PFSK-1 (cell line): ENCODE data around the gene ZC3H13.

Experiments used
- FOXP2 ChIP-seq: optimal IDR thresholded peaks from 2 replicates; pipeline ENCODE3; 2011; ENCODE audit warnings: borderline replicate concordance, control low read depth, inconsistent platforms; ENCODE audit not compliant: insufficient read depth; ENCODE audit errors: extremely low read length, extremely low read depth
- POLR2AphosphoS5 ChIP-seq: IDR thresholded peaks from 2 replicates; pipeline ENCODE4 v1.6.1; 2012; ENCODE audit warnings: low read depth, mild to moderate bottlenecking, control low read depth, low read length, moderate library complexity
- REST ChIP-seq, 2 experiments: IDR thresholded peaks; 2 replicates each; pipeline versions ENCODE4 v1.6.1 to v1.8.0; 2011 to 2012; ENCODE audit warnings: low read depth in 2 of 2, low read length in 2 of 2, control low read depth in 1 of 2, inconsistent platforms in 1 of 2, mild to moderate bottlenecking in 1 of 2, moderate library complexity in 1 of 2; ENCODE audit not compliant: insufficient read depth in 1 of 2
- SIN3A ChIP-seq: IDR thresholded peaks from 2 replicates; pipeline ENCODE4 v1.6.1; 2012; ENCODE audit warnings: mild to moderate bottlenecking, low read length, moderate library complexity, borderline replicate concordance; ENCODE audit not compliant: insufficient read depth
- TAF1 ChIP-seq: IDR thresholded peaks from 2 replicates; pipeline ENCODE4 v1.6.1; 2012; ENCODE audit warnings: low read length, control low read depth, borderline replicate concordance; ENCODE audit not compliant: insufficient read depth

ZC3H13 gene

GRCh38 chr13:45931211-45931610 is 121.3 kb downstream of the ZC3H13 start:
- TF ChIP-seq POLR2AphosphoS5, result no peak

GRCh38 chr13:45930177-45930576 is 122.4 kb downstream of the ZC3H13 start:
- TF ChIP-seq REST (IDR thresholded peaks at IDR 0.05; ENCODE audit: insufficient read depth in 1 of 2, low read depth in 2 of 2, low read length in 2 of 2) (no peak), POLR2AphosphoS5 (no peak), FOXP2 (no peak)

- TF ChIP-seq TAF1 (no peak), SIN3A (no peak), REST (IDR thresholded peaks at IDR 0.05; ENCODE audit: insufficient read depth in 1 of 2, low read depth in 2 of 2, low read length in 2 of 2) (no peak), POLR2AphosphoS5 (no peak), FOXP2 (no peak)
These were observed 123.7 kb downstream of the ZC3H13 start for GRCh38 chr13:45928843-45929242.

GRCh38 chr13:45928176-45928575 is 124.4 kb downstream of the ZC3H13 start:
- TF ChIP-seq REST (IDR thresholded peaks at IDR 0.05; ENCODE audit: insufficient read depth in 1 of 2, low read depth in 2 of 2, low read length in 2 of 2), result no peak
- TF ChIP-seq SIN3A, result no peak
- TF ChIP-seq POLR2AphosphoS5, result no peak
- TF ChIP-seq TAF1, result no peak
- no peak for TF ChIP-seq FOXP2

- TF ChIP-seq POLR2AphosphoS5, result no peak
- no peak for TF ChIP-seq TAF1
- no peak for TF ChIP-seq REST (IDR thresholded peaks at IDR 0.05; ENCODE audit: insufficient read depth in 1 of 2, low read depth in 2 of 2, low read length in 2 of 2)
- no peak for TF ChIP-seq FOXP2
- no peak for TF ChIP-seq SIN3A
These were observed 125.8 kb downstream of the ZC3H13 start for GRCh38 chr13:45926741-45927140.

- no peak for TF ChIP-seq TAF1
- no peak for TF ChIP-seq FOXP2
- no peak for TF ChIP-seq SIN3A
- TF ChIP-seq REST (IDR thresholded peaks at IDR 0.05; ENCODE audit: insufficient read depth in 1 of 2, low read depth in 2 of 2, low read length in 2 of 2), result no peak
- no peak for TF ChIP-seq POLR2AphosphoS5
These were observed 127.4 kb downstream of the ZC3H13 start for GRCh38 chr13:45925151-45925550.
